ENCODE measurements around the gene JAG2.

JAG2 gene

GRCh38 chr14:105206873-105207272, 38.3 kb upstream of the JAG2 start (continued):
- 0 out of 2 replicates have a peak, but pooled peaks have one; percentile 6 for TF ChIP-seq ZBTB6 (tag by site-specific recombination; IDR thresholded peaks at IDR 0.05)

GRCh38 chr14:105205673-105206208, 37.2 kb upstream of the JAG2 start:
- no peaks in the 10 kb centered on the region for H3K9me3 ChIP-seq (ENCODE audit: control insufficient read depth, insufficient read depth, low read depth, low read length)
- H3K36me3 ChIP-seq (ENCODE audit: control insufficient read depth in 2 of 2, insufficient read depth in 1 of 2, low read length in 2 of 2) = peaks cover 0 to 7% of the 10 kb centered on the region in 2 experiments; a peak in 1 of 3 replicates
- ChIA-PET POLR2A (no interaction called here), CTCF (no interaction called here)
- H3K27ac ChIP-seq (ENCODE audit: extremely low read depth, low read depth, low read length) = no peak overlapping the region
- H3K4me3 ChIP-seq (ENCODE audit: low read depth, low read length) = no peak overlapping the region
- no peaks in the 10 kb centered on the region for H3K4me1 ChIP-seq (ENCODE audit: control insufficient read depth, insufficient read depth, low read length)
- TF ChIP-seq PRDM1 (tag by site-specific recombination; IDR thresholded peaks at IDR 0.05) (no peak), ZNF202 (tag by site-specific recombination; IDR thresholded peaks at IDR 0.05; ENCODE audit: borderline replicate concordance) (no peak), ZNF423 (tag by site-specific recombination; IDR thresholded peaks at IDR 0.05) (no peak), ZFHX2 (tag by site-specific recombination; conservative IDR thresholded peaks at IDR 0.05) (peak; percentile 50), ZNF629 (tag by site-specific recombination; IDR thresholded peaks at IDR 0.05) (no peak), ZXDB (tag by site-specific recombination; IDR thresholded peaks at IDR 0.05) (no peak), MYNN (tag by site-specific recombination; IDR thresholded peaks at IDR 0.05; ENCODE audit: borderline replicate concordance) (no peak), BCL11B (tag by site-specific recombination; IDR thresholded peaks at IDR 0.05; ENCODE audit: low read depth) (0 out of 2 replicates have a peak, but pooled peaks have one; percentile 23), ZNF777 (tag by site-specific recombination; IDR thresholded peaks at IDR 0.05; ENCODE audit: borderline replicate concordance) (no peak), ZIC2 (tag by site-specific recombination; IDR thresholded peaks at IDR 0.05) (peak; percentile 91), ZNF776 (tag by site-specific recombination; IDR thresholded peaks at IDR 0.05; ENCODE audit: borderline replicate concordance) (no peak), SCRT2 (tag by site-specific recombination; IDR thresholded peaks at IDR 0.05) (no peak), ZNF785 (tag by site-specific recombination; IDR thresholded peaks at IDR 0.05) (no peak), ZNF473 (tag by site-specific recombination; IDR thresholded peaks at IDR 0.05) (no peak), ZNF2 (tag by site-specific recombination; IDR thresholded peaks at IDR 0.05) (no peak), ZNF391 (tag by site-specific recombination; IDR thresholded peaks at IDR 0.05; ENCODE audit: borderline replicate concordance, low read depth) (no peak), FEZF1 (tag by site-specific recombination; IDR thresholded peaks at IDR 0.05) (no peak), ZNF664 (tag by site-specific recombination; IDR thresholded peaks at IDR 0.05) (no peak), ZNF707 (tag by site-specific recombination; IDR thresholded peaks at IDR 0.05) (no peak), ZSCAN30 (tag by site-specific recombination; IDR thresholded peaks at IDR 0.05) (no peak), KLF9 (tag by site-specific recombination; IDR thresholded peaks at IDR 0.05; ENCODE audit: low read depth) (no peak), ZNF658 (tag by site-specific recombination; IDR thresholded peaks at IDR 0.05) (no peak), ZNF248 (tag by site-specific recombination; IDR thresholded peaks at IDR 0.05) (no peak), KLF8 (tag by site-specific recombination; IDR thresholded peaks at IDR 0.05) (no peak), ZNF138 (tag by site-specific recombination; IDR thresholded peaks at IDR 0.05; ENCODE audit: borderline replicate concordance) (no peak), ZNF274 (IDR thresholded peaks at IDR 0.05; ENCODE audit: low read length) (no peak), ZNF274 (tag by site-specific recombination; IDR thresholded peaks at IDR 0.05; ENCODE audit: borderline replicate concordance) (no peak), ZNF362 (tag by site-specific recombination; IDR thresholded peaks at IDR 0.05) (no peak), HIC1 (tag by site-specific recombination; IDR thresholded peaks at IDR 0.05) (peak; percentile 84)
- TF ChIP-seq, protein P1, sequence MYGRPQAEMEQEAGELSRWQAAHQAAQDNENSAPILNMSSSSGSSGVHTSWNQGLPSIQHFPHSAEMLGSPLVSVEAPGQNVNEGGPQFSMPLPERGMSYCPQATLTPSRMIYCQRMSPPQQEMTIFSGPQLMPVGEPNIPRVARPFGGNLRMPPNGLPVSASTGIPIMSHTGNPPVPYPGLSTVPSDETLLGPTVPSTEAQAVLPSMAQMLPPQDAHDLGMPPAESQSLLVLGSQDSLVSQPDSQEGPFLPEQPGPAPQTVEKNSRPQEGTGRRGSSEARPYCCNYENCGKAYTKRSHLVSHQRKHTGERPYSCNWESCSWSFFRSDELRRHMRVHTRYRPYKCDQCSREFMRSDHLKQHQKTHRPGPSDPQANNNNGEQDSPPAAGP (tag by site-specific recombination; IDR thresholded peaks at IDR 0.05) = no peak
- TF ChIP-seq, protein P2, sequence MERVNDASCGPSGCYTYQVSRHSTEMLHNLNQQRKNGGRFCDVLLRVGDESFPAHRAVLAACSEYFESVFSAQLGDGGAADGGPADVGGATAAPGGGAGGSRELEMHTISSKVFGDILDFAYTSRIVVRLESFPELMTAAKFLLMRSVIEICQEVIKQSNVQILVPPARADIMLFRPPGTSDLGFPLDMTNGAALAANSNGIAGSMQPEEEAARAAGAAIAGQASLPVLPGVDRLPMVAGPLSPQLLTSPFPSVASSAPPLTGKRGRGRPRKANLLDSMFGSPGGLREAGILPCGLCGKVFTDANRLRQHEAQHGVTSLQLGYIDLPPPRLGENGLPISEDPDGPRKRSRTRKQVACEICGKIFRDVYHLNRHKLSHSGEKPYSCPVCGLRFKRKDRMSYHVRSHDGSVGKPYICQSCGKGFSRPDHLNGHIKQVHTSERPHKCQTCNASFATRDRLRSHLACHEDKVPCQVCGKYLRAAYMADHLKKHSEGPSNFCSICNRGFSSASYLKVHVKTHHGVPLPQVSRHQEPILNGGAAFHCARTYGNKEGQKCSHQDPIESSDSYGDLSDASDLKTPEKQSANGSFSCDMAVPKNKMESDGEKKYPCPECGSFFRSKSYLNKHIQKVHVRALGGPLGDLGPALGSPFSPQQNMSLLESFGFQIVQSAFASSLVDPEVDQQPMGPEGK (tag by site-specific recombination; IDR thresholded peaks at IDR 0.05) = 0 out of 2 replicates have a peak, but pooled peaks have one; percentile 47
